Breast epithelium (tissue), 4 donors: Measurements from ENCODE around the gene LCN2. TPM values are rescaled to one million over a fixed set of nuclear protein-coding genes. Genes with fewer than 3 reads are reported as not detected.
A peak's percentile ranks its signal among the peaks of the same experiment; 100 is the strongest.
"Not testable (repeated sequence)": the region's sequence is repeated elsewhere in the genome, so short reads cannot be mapped to it uniquely, and the experiment has no call there.

ENCODE experiments used
- DNase-seq, 2 donors: peaks; one replicate each; pipeline ENCODE4 v3.0.0-alpha.2; 2019; ENCODE audit warnings: low spot score in 2 of 2
- H3K27ac ChIP-seq, 2 donors: fragments of 200-600 bp; sonication (generic) in 1 of 2; one replicate each; pipeline ENCODE4 v1.5.1; 2016 to 2019; ENCODE audit warnings: mild to moderate bottlenecking in 1 of 2
- H3K27me3 ChIP-seq, 2 donors: fragments of 200-600 bp; sonication (generic) in 1 of 2; one replicate each; pipeline versions ENCODE4 v1.5.1 to v1.6.0; 2017 to 2019; ENCODE audit warnings: control low read depth in 1 of 2, mild to moderate bottlenecking in 1 of 2
- H3K36me3 ChIP-seq: fragments of 200-600 bp; one replicate; pipeline ENCODE4 v1.5.1; 2019
- H3K4me1 ChIP-seq, 2 donors: fragments of 200-600 bp; sonication (generic); one replicate each; pipeline ENCODE4 v1.5.1; 2016 to 2019; ENCODE audit warnings: control low read depth in 1 of 2
- H3K4me3 ChIP-seq, 3 donors: fragments of 200-600 bp; sonication (generic); 1 replicate in 2 of 3; 2 replicates in 1 of 3; pipeline ENCODE4 v1.5.1; 2016 to 2019; ENCODE audit warnings: mild to moderate bottlenecking in 3 of 3, moderate library complexity in 2 of 3
- H3K9me3 ChIP-seq, 2 donors: fragments of 200-600 bp; sonication (generic) in 1 of 2; one replicate each; pipeline ENCODE4 v1.5.1; 2016 to 2019; ENCODE audit warnings: control low read depth in 1 of 2
- POLR2A ChIP-seq: fragments of 450-650 bp; IDR thresholded peaks from one replicate; pipeline ENCODE4 v1.6.1; 2016; ENCODE audit warnings: antibody characterized with exemption, mild to moderate bottlenecking, moderate library complexity
- POLR2AphosphoS5 ChIP-seq, 3 donors: sonication (generic); formaldehyde crosslinking; IDR thresholded peaks; one replicate each; pipeline ENCODE4 v1.6.1; 2017; ENCODE audit warnings: antibody characterized with exemption in 3 of 3
- intact Hi-C: fragments of 100-400 bp; cut with DNase I; formaldehyde crosslinking; loops from one replicate; pipeline ENCODE4 v1.15.1; 2023; ENCODE audit warnings: low total_unique reads
- total RNA-seq, 3 donors: library from RNA; depleted of rRNA; stranded (reverse); fragments of >200 nt; gene quantifications; one replicate each; pipeline ENCODE4 v1.1.0, GENCODE V29; 2016
- TF ChIP-seq, protein P1 (sequence below), 3 donors: fragments of 450-650 bp; IDR thresholded peaks; one replicate each; pipeline ENCODE4 v1.5.1; 2016 to 2017; ENCODE audit warnings: antibody characterized with exemption in 3 of 3, mild to moderate bottlenecking in 3 of 3, moderate library complexity in 3 of 3

The LCN2 gene
- total RNA-seq, 3 donors from 2014 or later, result 38.5 to 42.3 TPM; not detected in 1

DNA sequence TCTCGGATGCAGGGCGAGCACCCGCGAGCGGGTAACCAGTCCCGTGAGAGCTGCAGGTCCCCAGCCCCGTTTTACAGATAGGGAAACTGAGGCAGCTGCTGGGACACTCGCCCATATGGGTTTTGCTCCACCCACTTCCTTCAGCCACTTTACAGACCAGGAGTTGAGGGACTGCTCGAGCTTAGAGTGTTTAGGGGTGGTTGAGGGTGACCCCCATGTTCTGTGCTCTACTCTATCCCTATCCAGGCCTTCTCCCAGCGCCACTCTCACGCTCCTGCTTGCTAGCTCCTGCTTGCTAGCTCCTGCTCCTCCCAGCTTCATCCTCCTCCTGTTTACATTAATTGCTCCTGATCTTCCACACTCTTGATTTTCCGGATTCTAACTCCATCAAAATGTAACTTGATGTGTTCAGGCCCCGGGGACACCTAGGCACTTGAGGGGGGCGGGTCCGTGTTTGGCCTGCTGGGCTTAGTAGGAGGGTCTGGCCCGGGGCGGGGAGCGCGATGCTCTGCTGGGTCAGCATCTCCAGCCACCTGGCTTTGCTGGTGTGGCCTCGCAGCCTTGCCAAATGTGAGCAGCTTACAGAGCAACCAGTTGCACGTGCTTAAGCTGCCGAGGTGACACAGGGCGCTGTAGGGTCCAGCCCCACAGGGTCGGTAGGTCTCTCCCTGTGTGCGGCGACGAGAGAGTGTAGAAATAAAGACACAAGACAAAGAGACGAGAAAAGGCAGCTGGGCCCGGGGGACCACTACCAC lies 20.2 kb upstream of the LCN2 start:
- H3K9me3 ChIP-seq, result peaks cover 0 to 3% of the 10 kb centered on the region in 2 donors
- intact Hi-C loops, result no loop called here
- no peak for TF ChIP-seq POLR2A
- TF ChIP-seq POLR2AphosphoS5 (IDR thresholded peaks at IDR 0.05), result no peak
- TF ChIP-seq, protein P1, sequence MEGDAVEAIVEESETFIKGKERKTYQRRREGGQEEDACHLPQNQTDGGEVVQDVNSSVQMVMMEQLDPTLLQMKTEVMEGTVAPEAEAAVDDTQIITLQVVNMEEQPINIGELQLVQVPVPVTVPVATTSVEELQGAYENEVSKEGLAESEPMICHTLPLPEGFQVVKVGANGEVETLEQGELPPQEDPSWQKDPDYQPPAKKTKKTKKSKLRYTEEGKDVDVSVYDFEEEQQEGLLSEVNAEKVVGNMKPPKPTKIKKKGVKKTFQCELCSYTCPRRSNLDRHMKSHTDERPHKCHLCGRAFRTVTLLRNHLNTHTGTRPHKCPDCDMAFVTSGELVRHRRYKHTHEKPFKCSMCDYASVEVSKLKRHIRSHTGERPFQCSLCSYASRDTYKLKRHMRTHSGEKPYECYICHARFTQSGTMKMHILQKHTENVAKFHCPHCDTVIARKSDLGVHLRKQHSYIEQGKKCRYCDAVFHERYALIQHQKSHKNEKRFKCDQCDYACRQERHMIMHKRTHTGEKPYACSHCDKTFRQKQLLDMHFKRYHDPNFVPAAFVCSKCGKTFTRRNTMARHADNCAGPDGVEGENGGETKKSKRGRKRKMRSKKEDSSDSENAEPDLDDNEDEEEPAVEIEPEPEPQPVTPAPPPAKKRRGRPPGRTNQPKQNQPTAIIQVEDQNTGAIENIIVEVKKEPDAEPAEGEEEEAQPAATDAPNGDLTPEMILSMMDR (IDR thresholded peaks at IDR 0.05), result no peak
- H3K27ac ChIP-seq, result peak overlapping the region; percentile 96
- H3K4me3 ChIP-seq, result peak overlapping the region; percentile 73 to 99 (median 92)
- DNase-seq, result no peak
- H3K4me1 ChIP-seq, result peaks cover 4 to 16% of the 10 kb centered on the region in 2 donors
- H3K36me3 ChIP-seq, result no peaks in the 10 kb centered on the region
- H3K27me3 ChIP-seq, result no peaks in the 10 kb centered on the region

DNA sequence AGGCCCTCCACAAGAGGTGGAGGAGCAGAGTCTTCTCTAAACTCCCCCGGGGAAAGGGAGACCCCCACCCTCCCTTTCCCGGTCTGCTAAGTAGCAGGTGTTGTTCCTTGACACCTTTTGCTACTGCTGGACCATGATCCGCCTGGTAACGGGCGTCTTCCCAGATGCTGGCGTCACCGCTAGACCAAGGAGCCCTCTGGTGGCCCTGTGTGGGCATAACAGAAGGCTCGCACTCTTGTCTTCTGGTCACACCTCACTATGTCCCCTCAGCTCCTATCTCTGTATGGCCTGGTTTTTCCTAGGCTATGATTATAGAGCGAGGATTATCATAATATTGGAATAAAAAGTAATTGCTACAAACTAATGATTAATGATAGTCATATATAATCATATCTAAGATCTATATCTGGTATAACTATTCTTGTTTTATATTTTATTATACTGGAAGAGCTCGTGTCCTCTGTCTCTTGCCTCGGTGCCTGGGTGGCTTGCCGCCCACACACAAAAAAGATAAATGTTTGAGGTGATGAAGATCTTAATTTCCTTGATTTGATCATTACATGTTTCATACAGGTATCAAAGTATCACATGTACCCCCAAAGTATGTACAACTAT lies 19.2 kb upstream of the LCN2 start:
- H3K36me3 ChIP-seq, H3K4me1 ChIP-seq, H3K9me3 ChIP-seq, intact Hi-C loops, H3K27me3 ChIP-seq, H3K27ac ChIP-seq: not testable (repeated sequence)
- peak overlapping the region in 1 of 3 donors; percentile 92 for H3K4me3 ChIP-seq
- DNase-seq, result peak in 1 of 2 donors; percentile 59

DNA sequence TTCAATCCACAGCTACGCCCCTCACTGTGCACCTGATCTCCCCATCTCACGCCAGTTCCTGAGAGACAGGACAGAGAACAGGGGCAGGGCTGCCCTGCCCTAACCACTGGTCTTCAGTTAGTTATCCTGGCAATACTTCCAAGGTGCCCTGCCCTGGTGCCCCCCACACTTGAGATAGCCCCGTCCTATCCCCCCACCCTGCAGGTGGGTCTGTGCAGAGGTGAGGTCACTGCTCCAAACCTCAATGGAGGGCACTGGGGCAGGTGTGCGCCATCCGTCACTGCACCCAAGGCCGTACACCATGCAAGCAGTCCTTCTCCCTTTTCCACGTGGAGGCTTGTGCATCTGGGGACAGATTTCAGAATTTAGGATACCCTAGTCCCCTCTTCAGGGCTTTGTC lies 18.6 kb upstream of the LCN2 start:
- intact Hi-C loops, DNase-seq, H3K27me3 ChIP-seq, H3K4me1 ChIP-seq, H3K4me3 ChIP-seq, H3K9me3 ChIP-seq, H3K36me3 ChIP-seq, H3K27ac ChIP-seq: not testable (repeated sequence)

DNA sequence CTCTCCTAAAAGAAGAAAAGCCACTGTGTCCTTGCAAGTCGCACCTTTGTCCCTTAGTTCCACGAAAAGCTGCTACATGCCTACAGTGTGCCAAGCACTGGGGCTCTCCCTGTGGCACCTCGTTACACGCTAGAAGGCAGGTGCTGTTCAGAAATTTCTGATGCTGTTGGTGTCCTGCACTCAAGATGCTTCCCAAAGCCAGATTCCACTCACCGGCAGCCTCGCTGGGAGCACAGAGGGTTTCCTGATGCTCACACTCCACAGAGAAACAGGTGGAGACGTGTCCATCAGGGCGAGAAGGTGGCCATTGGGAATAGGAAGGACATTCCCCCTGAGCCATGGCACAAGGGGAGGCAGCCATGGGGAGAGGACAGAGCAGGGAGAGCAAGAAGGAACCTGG lies 17.9 kb upstream of the LCN2 start:
- intact Hi-C loops, H3K4me1 ChIP-seq, H3K4me3 ChIP-seq, DNase-seq, H3K27me3 ChIP-seq, H3K9me3 ChIP-seq, H3K36me3 ChIP-seq: not testable (repeated sequence)
- H3K27ac ChIP-seq, result peak overlapping the region in 1 of 2 donors; percentile 76

DNA sequence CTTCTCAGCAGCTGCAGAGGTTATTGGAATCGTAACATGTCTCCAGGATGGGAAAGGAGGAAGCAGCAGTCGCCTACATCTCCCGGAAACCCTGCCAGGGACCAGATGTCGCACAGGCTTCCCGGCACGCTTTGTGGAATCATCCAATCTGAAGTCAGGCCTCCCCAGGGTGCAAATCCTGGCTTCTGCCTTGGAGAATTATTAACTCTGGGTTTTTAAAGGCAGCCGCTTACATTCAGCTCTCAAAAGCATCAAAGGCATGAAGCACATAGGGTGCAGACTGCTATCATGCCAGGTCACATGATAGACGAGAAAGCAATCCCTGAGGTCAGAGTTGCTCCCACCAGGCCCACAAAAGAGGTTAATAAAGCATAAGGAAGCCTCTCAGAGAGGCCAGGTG lies 17.1 kb upstream of the LCN2 start:
- H3K9me3 ChIP-seq, H3K4me1 ChIP-seq, DNase-seq, H3K4me3 ChIP-seq, intact Hi-C loops, H3K27me3 ChIP-seq, H3K36me3 ChIP-seq: not testable (repeated sequence)
- H3K27ac ChIP-seq, result peak overlapping the region in 1 of 2 donors; percentile 76

DNA sequence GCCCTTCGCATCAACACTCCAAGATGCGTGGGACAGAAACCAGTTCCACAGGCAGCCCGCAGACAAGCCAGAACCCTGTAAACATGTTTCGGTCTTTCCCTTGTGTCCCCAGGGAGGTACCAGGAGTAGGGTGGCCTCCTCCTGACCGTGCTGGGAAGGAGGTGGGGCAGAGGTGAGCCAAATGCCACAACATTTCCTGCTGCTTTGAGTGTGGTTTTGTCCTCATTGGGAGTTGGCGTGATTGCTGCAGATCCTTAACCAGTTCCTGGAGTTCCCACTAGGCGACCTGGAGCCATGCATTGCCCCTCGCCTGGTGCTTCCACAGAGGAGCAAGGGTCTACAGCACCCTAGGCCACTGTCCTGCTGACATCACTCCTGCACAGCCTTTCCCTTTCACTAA lies 13.7 kb upstream of the LCN2 start:
- H3K36me3 ChIP-seq, H3K4me1 ChIP-seq, H3K27me3 ChIP-seq, H3K4me3 ChIP-seq, H3K9me3 ChIP-seq, intact Hi-C loops, H3K27ac ChIP-seq: not testable (repeated sequence)
- DNase-seq, result peak in 1 of 2 donors; percentile 69
- TF ChIP-seq, protein P1 (IDR thresholded peaks at IDR 0.05), result peak in 1 of 3 donors; percentile 28

DNA sequence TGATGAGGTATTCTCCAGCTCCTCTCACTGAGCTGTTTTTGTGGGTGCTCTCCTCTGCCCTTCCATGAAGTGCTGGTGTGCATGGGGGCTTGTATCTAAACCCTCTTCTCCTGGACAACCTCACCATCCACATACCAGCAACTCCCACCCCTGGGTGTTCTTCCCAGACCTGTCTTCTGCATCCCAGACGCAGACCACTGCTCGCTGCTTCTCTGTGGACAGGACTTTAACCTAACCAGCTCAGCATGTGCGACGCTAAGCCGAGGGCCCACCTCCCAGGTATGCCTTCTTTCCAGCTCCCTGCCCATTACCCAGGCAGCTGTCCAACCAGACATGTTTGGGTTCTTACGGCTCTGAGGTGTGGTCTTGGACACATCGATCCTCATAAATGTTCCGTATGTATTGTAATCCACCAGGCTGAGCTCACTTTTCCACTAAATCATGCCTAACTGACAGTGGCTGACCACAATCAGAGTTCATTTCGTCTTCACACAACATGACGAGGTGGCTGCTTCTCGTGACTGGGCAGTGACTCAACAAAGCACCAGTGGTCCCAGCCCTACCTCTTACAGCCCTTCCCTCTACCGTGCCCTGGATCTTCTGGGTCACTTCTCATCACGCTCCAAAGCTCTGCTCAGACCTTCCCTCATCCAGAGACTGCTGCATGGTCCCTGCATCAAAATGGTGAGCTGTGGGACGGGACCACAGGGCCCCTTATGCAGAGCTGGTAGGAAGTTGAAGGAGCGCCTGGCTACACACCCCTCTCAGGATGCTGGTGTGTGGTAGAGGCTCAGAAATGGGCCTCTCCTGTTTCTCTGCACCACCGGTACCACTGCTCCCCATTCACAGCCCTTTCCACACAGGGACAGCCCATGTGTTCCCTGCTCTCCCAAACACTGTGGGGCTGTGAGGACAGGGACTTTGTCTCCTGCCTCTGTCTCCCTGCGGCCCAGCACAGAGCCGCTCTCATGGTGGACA lies 12.1 kb upstream of the LCN2 start:
- DNase-seq, result no peak
- Histone ChIP-seq H3K4me3 (no peak overlapping the region), H3K27ac (no peak overlapping the region), H3K27me3 (no peaks in the 10 kb centered on the region), H3K4me1 (no peaks in the 10 kb centered on the region), H3K36me3 (no peaks in the 10 kb centered on the region), H3K9me3 (peaks cover 0 to 4% of the 10 kb centered on the region in 2 donors)
- intact Hi-C loops, result no loop called here
- TF ChIP-seq, protein P1 (IDR thresholded peaks at IDR 0.05), result no peak
- no peak for TF ChIP-seq POLR2A
- TF ChIP-seq POLR2AphosphoS5 (IDR thresholded peaks at IDR 0.05), result no peak
